HS-5 (cell line): ENCODE data around the gene TTC31.

Source experiments
- DNase-seq: peaks from one replicate; pipeline ENCODE4 v3.0.0-alpha.2; 2012; ENCODE audit warnings: low read depth

The TTC31 gene

DNA sequence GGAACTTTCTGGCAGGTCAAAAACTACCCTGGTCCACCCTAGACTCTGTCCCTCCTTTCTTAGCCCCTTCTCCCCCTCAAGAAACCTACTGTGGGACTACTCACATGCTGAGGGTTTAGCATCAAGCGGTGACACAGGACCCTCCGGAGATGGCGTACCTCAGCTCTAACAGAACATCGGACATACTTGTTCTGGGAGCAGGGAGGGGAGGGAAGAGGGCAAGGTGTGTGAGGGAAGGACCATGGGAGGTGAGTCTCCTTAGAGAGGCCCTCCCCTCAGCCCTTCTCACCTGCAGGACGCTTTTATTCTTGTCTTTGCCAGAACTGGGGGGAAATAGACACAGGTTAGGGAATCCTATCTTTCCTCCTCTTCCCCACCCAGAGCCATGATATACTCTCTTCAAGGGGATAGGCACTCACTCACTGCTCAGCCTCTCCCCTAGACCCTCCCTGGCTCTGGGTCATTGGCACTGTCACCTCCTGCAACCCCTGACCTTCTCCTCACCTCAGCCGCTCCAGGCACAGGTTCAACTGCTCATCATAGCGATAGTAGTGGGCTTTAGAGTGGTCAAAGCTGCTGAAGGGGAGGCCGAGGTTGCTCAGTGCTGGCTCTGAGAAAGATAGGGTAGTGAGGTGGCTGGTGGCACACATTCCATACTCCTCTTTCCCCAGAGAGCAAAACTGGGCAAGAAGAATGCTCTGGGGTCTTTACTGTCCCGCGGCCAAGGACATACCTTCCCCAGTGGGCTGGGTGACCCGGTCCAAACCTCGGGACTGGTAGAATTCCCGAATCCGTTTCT lies 22.8 kb downstream of the TTC31 start:
- no peak for DNase-seq

DNA sequence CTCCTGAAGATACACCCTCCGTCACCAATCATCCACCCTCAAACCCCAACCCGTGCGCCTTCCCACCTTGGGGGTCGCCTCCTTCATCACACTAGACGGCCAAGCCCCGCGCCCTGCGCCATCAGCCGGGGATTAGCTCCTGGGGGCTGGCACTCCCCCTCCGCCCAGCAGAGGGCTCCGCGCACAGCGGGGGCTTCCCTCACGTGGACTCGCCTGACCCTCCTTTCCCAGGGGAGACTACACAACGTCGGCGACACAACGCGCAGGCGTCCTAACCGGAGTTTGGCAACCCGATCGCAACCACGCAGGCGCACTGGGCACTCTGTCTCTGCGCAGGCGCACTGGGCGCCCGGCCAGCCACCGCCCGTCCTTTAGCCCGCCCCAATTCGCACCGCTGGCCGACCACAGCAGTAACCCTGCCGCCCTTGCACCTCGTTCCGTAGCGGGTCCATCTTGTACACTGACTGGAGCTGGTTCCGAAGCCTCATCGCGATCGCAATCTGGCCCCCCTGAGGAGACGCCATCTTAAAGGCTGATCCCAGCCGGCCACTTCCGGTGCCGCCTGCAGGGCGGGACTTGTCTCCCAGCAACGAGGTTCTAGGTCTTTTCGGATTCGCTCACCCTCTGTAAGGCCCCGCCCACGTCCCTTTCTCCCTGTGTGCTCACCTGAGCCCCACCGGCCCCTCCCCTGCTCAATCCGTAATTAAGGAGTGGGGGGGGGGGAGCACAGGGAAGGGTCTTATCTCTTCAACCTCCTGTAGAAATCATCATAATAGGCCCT lies 24.5 kb downstream of the TTC31 start, which contains the start of gene PCGF1:
PCGF1 (minus strand) TSS at position 551 of the 781 bp plus-strand sequence; CDS start at position 524, 27 bp downstream.
- DNase-seq, result peak; percentile 95

DNA sequence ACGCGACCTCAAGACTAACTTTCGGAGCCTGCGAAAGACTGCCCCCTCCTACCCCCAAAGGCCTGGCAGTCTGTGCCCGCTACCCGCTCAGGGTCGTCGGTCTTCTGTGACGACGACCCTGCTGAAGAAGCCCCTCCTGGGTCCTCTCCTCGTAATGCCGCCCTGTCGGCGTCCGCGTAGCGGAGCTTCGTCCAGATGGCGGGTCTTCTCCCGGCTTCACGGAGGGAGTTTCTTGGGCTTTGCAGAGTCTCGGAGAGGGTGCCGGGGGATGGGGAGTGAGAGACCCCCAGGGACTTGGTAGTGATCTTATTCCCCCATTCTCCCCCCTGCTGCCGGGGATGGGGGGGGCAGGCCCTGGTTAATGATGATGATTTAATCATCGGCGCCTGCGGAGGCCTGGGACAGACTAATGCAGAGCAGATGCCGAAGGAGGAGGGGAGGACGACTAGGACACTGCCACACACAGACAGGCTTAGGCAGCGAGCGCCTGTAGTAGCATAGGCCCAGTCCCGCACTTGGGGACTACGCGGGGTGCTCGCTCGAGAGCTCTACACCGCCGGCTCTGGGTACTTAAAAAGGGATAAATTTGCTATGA lies 25.1 kb downstream of the TTC31 start:
- DNase-seq, result no peak

DNA sequence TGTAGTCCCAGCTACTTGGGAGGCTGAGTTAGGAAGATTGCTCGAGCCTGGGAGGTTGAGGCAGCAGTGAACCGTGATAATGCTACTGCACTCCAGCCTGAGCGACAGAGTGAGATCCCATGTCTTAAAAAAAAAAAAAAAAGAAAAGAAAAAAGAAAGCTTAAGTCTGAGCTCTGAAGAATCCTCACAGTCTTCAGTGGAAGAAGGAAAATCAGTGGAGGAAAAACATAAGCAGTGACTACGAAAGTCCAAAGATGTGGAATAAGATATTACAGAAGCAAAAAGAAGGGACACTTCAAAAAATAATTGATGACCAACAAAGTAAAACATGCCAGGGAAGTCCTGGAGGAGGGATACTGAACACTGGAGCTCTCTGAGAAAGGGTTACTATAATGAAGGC lies 27.4 kb downstream of the TTC31 start:
- no peak for DNase-seq

DNA sequence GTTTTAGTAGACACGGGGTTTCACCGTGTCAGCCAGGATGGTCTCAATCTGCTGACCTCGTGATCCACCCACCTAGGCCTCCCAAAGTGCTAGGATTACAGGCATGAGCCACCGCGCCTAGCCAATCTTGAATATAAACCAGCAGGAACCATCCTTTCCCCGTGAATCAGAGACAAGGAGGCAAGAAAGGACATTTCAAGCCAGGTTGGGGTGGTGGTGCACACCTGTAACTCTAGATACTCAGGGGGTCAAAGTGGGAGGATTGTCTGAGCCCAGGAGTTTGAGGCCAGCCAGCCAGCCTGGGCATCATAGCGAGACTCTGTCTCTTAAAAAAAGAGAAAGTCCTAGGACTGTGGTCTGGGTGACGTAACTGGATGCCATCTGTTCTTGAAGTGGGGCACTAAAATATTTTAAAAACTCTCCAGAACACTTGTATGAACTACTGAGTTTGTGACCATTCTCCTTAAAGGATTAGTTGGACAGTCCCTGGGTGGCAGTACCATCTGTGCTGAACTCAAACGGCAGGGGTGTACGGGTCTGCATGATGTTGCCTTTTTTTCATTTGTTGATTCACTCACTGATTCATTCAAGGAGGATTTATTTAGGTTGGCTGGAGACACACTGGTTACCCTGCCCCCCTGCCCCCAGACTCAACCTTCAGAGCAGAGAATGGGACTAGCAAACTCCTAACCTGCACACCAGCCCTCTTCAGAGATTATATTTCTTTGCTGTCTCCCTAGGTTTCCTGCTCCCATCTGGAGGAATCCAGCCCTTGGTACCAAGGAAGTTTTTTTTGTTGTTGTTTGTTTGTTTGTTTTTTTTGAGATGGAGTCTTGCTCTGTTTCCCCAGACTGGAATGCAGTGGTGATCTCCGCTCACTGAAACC lies 28.5 kb downstream of the TTC31 start:
- DNase-seq, result no peak

DNA sequence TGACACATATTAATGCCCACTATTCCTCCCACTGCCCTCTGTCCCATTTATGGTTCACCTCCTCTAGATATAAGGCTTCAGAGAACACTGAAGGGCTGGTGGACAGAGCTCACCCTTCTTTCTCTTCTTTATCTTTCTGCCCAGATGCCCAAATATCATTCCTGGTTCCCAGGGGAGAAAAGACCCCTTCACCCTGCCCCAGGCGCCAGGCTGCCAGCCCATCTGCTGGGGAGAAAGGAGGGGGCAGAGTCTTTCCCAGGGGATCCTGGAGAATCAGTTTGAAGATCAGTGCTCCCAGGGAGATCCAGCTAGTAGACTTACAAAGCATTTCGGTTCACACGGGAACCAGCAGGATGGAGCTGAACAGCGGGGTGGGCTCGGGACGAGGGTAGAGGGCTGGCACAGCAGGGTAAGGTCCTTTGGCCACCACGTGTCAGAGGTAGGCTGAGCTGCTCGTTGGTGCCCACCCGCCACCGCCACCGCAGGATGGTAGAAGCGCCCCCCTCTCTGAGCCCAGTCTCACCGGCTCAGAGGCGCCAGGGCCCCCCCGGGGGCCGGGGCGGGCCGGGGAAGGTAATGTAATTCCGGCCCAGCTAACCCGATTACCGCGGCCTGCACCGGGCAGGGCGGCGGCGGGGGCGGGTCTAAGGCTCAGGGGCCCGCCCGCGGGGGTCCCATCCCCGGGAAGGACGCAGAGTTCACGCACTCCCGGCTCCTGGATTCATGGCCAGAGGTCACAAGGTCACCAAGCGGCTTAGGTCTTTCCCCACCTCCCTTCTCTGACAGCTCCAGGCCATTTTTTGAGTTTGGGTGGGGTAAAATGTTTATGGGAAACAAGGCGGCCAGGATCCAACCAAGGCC lies 30.1 kb downstream of the TTC31 start:
- no peak for DNase-seq

DNA sequence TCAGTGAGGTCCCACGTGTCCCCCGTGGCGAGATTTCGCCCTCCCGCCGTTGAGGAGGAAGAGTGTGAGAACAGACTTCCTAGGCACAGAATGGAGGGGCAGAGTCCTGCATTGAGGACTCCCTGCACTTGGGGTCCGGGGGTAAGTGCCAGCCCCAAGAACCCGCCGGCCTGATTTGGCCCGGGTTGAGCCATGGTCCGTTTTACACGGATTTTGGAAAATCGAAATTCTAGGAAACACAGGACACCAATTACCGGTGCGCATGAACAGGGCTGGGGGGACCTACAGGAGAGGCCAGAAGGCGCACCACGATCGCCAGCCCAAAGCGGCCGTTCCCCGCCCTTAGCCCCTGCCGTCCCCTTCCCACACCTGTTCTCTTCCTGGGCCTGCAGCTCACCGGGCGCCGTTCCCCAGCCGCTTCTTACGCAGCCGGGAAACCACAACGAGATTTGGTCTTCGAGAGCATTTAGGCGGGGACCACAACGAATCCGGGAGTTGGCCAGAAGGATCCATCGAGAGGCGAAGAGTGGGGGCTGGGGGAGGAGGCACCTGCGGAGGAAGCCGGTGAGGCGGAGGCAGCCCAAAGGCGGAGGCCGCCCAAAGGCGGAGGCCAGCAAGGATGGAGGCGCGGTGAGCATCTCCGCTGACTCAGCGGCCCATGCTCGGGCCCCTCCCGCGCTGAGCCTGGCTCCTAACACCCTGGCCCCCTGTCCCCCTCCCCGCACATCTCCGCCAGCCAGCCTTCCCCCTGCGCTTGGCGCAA lies 30.9 kb downstream of the TTC31 start:
- no peak for DNase-seq

DNA sequence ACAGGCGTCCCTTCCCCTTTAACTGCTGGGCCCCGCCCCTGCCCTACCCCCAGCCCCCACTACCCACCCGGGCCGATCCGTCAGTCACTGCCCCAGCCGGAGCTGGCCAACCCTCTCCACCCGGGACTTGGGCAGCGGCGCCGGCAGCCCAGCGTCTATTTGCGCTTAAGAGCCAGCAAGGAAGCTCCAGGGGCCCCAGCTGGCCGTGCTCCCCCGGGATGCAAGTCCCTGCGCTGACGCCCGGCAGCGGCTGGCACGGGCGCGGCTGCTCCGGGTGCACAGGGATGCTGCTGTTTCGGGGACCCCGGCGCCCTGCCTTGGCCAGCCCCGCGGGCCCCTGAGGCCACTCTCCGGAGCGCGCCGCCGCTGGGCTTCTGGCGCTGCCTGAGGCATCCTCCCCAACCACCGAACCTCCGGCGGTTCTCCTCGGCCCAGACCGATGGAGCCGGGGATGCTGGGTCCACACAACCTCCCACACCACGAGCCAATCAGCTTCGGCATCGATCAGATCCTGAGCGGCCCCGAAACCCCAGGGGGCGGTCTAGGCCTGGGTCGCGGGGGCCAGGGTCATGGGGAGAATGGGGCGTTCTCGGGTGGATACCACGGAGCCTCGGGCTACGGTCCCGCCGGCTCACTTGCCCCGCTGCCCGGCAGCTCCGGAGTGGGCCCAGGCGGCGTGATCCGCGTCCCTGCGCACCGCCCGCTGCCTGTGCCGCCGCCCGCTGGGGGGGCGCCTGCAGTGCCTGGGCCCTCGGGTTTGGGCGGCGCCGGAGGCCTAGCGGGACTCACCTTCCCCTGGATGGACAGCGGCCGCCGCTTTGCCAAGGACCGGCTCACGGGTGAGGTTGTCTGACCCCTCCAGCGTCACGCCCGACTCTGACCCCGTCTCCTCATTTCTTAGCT lies 31.7 kb downstream of the TTC31 start, which contains the start of gene TLX2:
TLX2 (plus strand) TSS at position 83 of the 903 bp plus-strand sequence; CDS start at position 440, 357 bp downstream.
- no peak for DNase-seq

DNA sequence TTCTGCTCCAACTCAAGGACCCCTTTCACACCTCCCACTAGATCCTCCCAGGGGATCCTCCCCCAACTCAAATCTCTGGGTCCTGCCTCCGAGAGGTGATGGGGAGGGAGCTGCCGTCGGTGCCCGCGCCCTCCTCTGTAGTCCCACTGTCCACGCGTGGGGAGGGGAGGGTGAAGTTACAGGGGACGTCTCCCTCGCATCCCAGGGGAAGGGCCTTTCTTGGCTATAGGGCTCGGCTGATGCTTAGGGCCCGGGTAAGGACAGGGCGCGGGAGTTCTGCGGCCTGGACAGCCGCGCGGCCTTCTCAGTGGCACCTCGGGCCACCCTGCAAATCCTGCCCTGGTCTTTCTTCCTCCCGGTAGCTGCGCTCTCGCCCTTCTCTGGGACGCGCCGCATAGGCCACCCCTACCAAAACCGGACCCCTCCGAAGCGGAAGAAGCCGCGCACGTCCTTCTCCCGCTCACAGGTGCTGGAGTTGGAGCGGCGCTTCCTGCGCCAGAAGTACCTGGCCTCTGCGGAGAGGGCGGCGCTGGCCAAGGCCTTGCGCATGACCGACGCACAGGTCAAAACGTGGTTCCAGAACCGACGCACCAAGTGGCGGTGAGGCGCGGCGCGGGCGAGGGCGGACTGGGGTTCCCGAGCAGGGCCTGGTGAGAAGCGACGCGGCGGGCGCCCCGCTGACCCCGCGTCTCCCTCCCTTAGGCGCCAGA lies 32.5 kb downstream of the TTC31 start:
- no peak for DNase-seq

DNA sequence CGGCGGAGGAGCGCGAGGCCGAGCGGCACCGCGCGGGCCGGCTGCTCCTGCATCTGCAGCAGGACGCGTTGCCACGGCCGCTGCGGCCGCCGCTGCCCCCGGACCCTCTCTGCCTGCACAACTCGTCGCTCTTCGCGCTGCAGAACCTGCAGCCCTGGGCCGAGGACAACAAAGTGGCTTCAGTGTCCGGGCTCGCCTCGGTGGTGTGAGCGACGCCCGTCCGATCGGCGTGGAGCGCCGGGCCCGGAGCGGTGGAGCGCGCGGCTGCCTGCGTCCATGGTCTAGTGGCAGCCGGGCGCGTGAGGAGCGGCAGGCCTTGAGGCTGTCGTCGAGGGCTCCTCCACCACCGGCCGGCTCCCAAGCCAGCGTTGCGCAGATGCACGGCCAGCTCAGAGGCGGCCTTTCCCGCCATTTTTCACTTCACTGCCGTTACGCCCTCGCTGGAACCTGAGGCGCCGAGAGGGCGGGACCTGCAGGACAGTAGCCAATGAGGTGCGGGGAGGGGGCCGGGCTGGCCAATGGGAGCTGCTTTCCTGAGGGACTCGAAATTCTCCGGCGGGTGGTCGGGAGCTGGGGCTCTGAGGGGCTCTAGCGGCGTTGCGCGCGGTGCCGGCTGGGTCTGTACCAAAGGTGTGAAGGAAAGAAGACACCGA lies 33.2 kb downstream of the TTC31 start:
- no peak for DNase-seq

DNA sequence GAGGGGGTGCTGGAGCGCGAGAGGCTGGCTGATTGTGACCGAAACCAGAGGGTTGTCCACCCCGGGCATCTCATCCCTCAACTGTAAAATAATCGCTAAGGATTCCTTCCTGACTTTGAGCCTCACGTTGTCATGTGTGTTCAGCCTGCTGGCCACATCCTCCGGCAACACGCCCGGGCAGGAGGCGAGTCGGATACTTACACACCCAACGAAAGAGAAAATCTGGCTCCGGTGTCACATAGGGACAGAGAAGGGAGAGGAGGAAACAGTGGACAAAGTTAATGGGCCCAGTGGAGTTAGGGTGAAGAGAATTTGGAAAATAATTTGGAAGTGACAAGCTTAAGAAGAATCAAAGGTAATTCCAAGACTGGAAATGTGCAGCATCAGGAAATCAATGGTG lies 33.8 kb downstream of the TTC31 start:
- no peak for DNase-seq

DNA sequence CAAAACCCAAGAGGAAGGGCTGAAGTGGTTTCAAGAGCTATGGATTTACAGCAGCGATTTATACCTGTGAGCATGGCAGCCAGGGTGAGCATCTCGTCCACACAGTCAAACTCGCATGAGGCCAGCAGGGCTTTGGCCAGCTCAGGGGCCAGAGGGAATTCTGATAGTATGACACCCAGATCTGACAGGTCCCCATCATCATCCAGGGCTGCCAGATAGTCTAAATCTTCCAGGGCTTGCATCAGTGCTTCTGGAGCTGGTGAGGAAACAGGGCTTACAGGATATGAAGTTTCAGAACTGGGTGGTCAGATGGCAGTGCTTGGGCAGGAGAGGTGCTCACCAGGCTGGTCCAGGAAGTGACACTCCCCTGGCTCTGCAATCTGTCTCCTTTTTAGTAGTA lies 39.6 kb downstream of the TTC31 start:
- DNase-seq, result no peak

DNA sequence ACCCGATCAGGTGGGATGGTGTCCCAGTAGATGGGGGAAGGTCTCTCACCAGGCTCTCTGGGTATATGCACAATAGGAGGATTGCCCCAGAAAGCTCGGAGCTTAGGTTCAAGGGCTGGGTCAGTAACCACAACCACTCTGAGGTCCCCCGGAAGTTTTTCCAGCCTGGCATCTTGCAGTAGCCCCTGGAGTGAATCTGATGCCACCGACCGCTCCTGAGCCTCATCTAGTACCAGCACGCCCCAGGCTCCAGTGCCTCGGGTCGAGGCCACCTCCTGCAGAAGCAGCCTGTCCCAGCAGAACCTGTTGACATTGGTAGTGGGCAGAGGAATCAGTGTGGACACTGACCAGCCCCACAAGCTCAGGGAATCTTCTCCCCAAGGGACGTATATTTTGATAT lies 41.1 kb downstream of the TTC31 start:
- no peak for DNase-seq

DNA sequence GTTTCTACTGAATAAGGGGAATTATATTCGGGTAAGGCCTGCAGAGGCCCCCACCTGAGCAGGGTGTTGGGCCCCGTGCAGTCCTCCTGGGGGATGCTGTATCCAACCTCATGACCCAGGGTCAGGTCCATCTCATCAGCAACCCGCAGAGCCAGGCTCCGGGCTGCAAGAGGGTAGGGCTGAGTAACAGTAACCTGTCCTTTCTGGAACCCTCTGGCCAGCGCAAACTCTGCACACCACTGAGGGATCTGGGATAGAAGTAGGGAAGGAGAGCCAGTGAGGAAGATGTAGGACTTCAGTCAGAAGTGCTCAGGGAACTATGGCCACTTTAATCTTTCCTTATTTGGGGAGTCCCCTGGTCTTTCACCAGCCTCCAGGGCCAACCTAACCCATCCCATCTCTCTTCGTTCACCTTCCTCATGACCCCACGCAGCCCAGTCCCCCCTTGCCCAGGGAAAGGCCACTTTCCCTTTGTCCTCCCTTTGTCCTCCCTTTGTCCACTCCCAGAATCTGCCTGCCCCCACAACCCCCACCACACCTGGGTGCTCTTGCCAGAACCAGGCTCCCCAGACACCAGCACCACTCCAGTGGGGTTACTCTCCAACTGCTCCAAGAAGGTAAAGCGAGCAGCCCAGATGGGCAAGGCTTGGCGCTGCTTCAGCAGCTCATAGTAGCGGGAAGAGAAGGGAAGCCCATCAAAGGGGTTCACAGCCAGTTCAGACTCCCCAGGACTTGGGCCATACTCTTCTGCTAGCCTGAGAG lies 42.3 kb downstream of the TTC31 start:
- no peak for DNase-seq

DNA sequence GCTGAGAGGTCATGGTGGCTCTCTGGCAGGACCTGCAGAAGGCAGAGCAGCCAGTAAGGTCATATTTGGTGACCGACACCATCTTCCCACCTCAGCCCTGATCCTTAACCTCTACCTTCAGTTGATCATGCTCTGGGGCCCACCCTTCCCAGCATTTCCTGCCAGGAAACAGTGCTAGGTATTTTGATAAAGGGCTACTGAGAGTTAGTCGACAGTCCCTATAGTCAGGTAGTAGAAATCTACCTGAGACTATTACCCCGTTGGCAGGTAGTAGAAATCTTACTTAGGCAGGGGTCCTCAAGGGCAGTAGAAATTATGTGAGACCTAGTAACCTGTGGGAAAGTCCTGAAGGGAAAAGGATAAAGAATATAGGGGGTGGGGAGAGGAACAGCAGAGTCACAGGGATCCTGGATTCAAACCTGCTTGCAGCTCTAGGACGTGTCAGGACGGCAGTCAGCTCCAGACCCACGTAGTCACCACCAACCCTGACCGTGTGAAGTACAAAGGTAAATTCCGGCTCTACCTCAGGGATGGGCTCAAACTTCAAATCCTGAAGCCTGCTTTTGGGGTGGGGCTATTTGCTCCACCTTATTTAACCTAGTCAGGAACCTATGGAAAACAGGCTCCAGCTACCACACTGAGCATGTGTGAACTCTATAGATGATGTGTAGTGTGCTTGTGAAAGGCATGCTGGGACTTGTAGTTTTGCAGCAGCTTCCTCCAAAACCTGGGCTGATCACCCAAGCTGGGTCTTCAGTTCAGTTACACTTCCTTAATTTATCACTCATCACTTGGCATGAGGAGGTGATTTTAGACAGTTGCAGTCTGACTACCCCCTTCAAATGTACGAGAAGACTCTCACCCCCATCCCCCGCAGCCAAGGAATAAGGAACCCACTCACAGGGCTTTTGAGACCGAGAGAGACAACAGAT lies 43.1 kb downstream of the TTC31 start, which contains the start of gene DQX1:
DQX1 (minus strand) TSS at position 515 of the 932 bp plus-strand sequence; CDS start at position 13, 502 bp downstream.
- no peak for DNase-seq
